SK-N-SH (cell line): ENCODE data around the gene C1orf226. TPM values are rescaled to one million over a fixed set of nuclear protein-coding genes. Genes with fewer than 3 reads are reported as not detected.
A peak's percentile ranks its signal among the peaks of the same experiment; 100 is the strongest.

Source experiments
- CTCF ChIA-PET: fragments of 300-600, 350-600 bp; formaldehyde crosslinking; extraction: SDS; loops from one replicate; lab custom pipeline; 2021; lab: Yijun Ruan, JAX
- POLR2A ChIA-PET: fragments of 350-600 bp; sonication (Branson Sonifier 250); formaldehyde crosslinking; extraction: SDS; loops from one replicate; lab custom pipeline; 2020; ENCODE audit warnings: antibody characterized with exemption, inconsistent platforms; lab: Yijun Ruan, JAX
- DNase-seq: peaks from one replicate; pipeline ENCODE4 v3.0.0; 2012
- H2AFZ ChIP-seq: fragments of 200-600 bp; sonication (generic); 2 replicates; pipeline ENCODE4 v1.8.1; 2016; ENCODE audit warnings: antibody characterized with exemption, mild to moderate bottlenecking, low read depth
- H3F3A ChIP-seq: fragments of 200-600 bp; sonication (generic); replicated peaks from 2 replicates; pipeline ENCODE3; 2016; ENCODE audit warnings: antibody characterized with exemption, mild to moderate bottlenecking; ENCODE audit not compliant: insufficient read depth
- H3K27ac ChIP-seq, 2 experiments: fragments of 200-500 bp in 1 of 2; fragments of 200-600 bp in 1 of 2; sonication (Bioruptor generic) in 1 of 2; sonication (generic), shearing (Covaris generic) in 1 of 2; 2 replicates each; pipeline versions ENCODE4 v1.5.1 to v1.6.1; 2014 to 2016; ENCODE audit warnings: low read depth in 2 of 2, inconsistent platforms in 1 of 2, low read length in 1 of 2, mild to moderate bottlenecking in 1 of 2, mixed read lengths in 1 of 2
- H3K27me3 ChIP-seq: fragments of 200-600 bp; sonication (generic), shearing (Covaris generic); 2 replicates; pipeline ENCODE4 v1.6.1; 2016; ENCODE audit warnings: mixed run types; ENCODE audit not compliant: insufficient read depth
- H3K36me3 ChIP-seq, 2 experiments: fragments of 200-500 bp in 1 of 2; fragments of 200-600 bp in 1 of 2; sonication (Bioruptor generic) in 1 of 2; sonication (generic) in 1 of 2; replicated peaks in 1 of 2; 2 replicates each; pipeline versions ENCODE3 to v1.5.1; 2014 to 2016; ENCODE audit warnings: low read length in 1 of 2, mild to moderate bottlenecking in 1 of 2; ENCODE audit not compliant: insufficient read depth in 2 of 2, control insufficient read depth in 1 of 2
- H3K4me1 ChIP-seq, 2 experiments: fragments of 200-500 bp in 1 of 2; fragments of 200-600 bp in 1 of 2; sonication (Bioruptor generic) in 1 of 2; sonication (generic), shearing (Covaris generic) in 1 of 2; 2 replicates each; pipeline versions ENCODE4 v1.5.1 to v1.6.1; 2014 to 2016; ENCODE audit warnings: low read depth in 1 of 2, low read length in 1 of 2, mixed run types in 1 of 2; ENCODE audit not compliant: insufficient read depth in 2 of 2, control insufficient read depth in 1 of 2
- H3K4me2 ChIP-seq: fragments of 200-600 bp; sonication (generic), shearing (Covaris generic); 2 replicates; pipeline ENCODE4 v1.6.1; 2017; ENCODE audit warnings: mixed run types
- H3K4me3 ChIP-seq, 2 experiments: fragments of 200-500 bp in 1 of 2; fragments of 200-600 bp in 1 of 2; sonication (Bioruptor generic) in 1 of 2; sonication (generic), shearing (Covaris generic) in 1 of 2; 2 replicates each; pipeline versions ENCODE4 v1.5.1 to v1.8.1; 2014 to 2016; ENCODE audit warnings: low read depth in 2 of 2, inconsistent platforms in 1 of 2, low read length in 1 of 2, mild to moderate bottlenecking in 1 of 2, mixed read lengths in 1 of 2, moderate library complexity in 1 of 2
- H3K79me2 ChIP-seq: fragments of 200-600 bp; sonication (generic); 2 replicates; pipeline ENCODE4 v1.8.1; 2017; ENCODE audit warnings: mild to moderate bottlenecking; ENCODE audit not compliant: insufficient read depth
- H3K9ac ChIP-seq: fragments of 200-600 bp; sonication (generic); 2 replicates; pipeline ENCODE4 v1.6.1; 2017; ENCODE audit warnings: mixed run types
- H3K9me2 ChIP-seq: fragments of 200-600 bp; sonication (generic); 2 replicates; pipeline ENCODE4 v1.6.1; 2017; ENCODE audit warnings: mixed run types
- H3K9me3 ChIP-seq: fragments of 200-600 bp; sonication (generic); 2 replicates; pipeline ENCODE4 v1.6.1; 2017; ENCODE audit warnings: mixed run types, mild to moderate bottlenecking, moderate library complexity
- H4K20me1 ChIP-seq: fragments of 200-600 bp; sonication (generic); 2 replicates; pipeline ENCODE4 v1.6.1; 2017; ENCODE audit warnings: mild to moderate bottlenecking, mixed run types; ENCODE audit not compliant: insufficient read depth
- CHD2 ChIP-seq: fragments of 150-350 bp; IDR thresholded peaks from 2 replicates; pipeline ENCODE4 v1.6.1; 2018; ENCODE audit warnings: low read length; ENCODE audit not compliant: partially characterized antibody
- EZH2phosphoT487 ChIP-seq: fragments of 200-600 bp; sonication (generic); IDR thresholded peaks from 2 replicates; pipeline ENCODE4 v1.6.1; 2017; ENCODE audit warnings: low read depth, mixed run types, mild to moderate bottlenecking, antibody characterized with exemption, moderate library complexity, borderline replicate concordance
- FOSL2 ChIP-seq: IDR thresholded peaks from 2 replicates; pipeline ENCODE4 v1.4.0; 2012; ENCODE audit warnings: low read depth, mild to moderate bottlenecking, moderate library complexity, borderline replicate concordance
- FOXJ3 ChIP-seq: sonication (generic); formaldehyde crosslinking; IDR thresholded peaks from 2 replicates; pipeline ENCODE4 v1.5.1; 2020; ENCODE audit warnings: mild to moderate bottlenecking, missing genetic modification reagents
- GABPA ChIP-seq: IDR thresholded peaks from 2 replicates; pipeline ENCODE4 v1.4.0; 2012; ENCODE audit warnings: low read depth, mild to moderate bottlenecking
- JUND ChIP-seq: IDR thresholded peaks from 2 replicates; pipeline ENCODE4 v1.4.0; 2012
- MEF2A ChIP-seq: IDR thresholded peaks from 2 replicates; pipeline ENCODE4 v1.4.0; 2012; ENCODE audit warnings: low read depth, borderline replicate concordance
- NRF1 ChIP-seq: IDR thresholded peaks from 2 replicates; pipeline ENCODE4 v1.6.1; 2012; ENCODE audit warnings: low read depth, mild to moderate bottlenecking, low read length
- RCOR1 ChIP-seq: fragments of 150-350 bp; IDR thresholded peaks from 2 replicates; pipeline ENCODE4 v1.6.1; 2017; ENCODE audit warnings: antibody characterized with exemption, low read length
- RFX5 ChIP-seq: IDR thresholded peaks from 2 replicates; pipeline ENCODE4 v1.6.1; 2012; ENCODE audit warnings: mild to moderate bottlenecking, improper control_type of control experiment, low read length
- SIN3A ChIP-seq: IDR thresholded peaks from 2 replicates; pipeline ENCODE4 v1.6.1; 2012; ENCODE audit warnings: low read depth, mild to moderate bottlenecking, low read length, moderate library complexity, borderline replicate concordance
- TAF1 ChIP-seq: IDR thresholded peaks from 2 replicates; pipeline ENCODE4 v1.6.1; 2012; ENCODE audit warnings: low read depth, mild to moderate bottlenecking, low read length, moderate library complexity, borderline replicate concordance
- WGBS: methylation state at CpG from one replicate; pipeline ENCODE4 v1.1.6; 2017; ENCODE audit warnings: low lambda C conversion rate; 5-methylcytosine and 5-hydroxymethylcytosine counted together
- polyA plus RNA-seq, 3 experiments: library from polyadenylated mRNA; depleted of rRNA; stranded (reverse); fragments of >200 nt; gene quantifications; 2 replicates each; pipeline ENCODE4 v1.2.3, GENCODE V29; 2012
- TF ChIP-seq, protein P1 (sequence below): fragments of 150-350 bp; IDR thresholded peaks from 2 replicates; pipeline ENCODE4 v1.6.1; 2016; ENCODE audit warnings: mild to moderate bottlenecking, low read depth, low read length

C1orf226 gene
- polyA plus RNA-seq, 1 of the 3 experiments (the other 2 are of a cell fraction), result 0.03 TPM

DNA sequence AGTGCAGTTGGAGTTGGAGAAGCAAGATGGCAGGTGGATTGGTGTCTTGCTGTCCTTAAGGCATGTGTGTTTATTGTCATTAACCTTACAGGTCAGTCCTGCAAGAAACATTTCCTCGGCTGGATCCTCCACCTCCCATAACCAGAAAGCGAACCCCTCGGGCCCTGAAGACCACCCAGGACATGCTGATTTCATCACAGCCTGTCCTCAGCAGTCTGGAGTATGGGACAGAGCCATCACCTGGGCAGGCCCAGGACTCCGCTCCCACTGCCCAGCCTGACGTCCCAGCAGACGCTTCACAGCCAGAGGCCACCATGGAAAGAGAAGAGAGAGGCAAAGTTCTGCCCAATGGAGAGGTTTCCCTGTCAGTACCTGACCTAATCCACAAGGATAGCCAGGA, 1.6 kb downstream of the C1orf226 start:
- no peaks in the 10 kb centered on the region for H3K36me3 ChIP-seq
- no peak overlapping the region for H2AFZ ChIP-seq
- TF ChIP-seq EZH2phosphoT487, result no peak
- DNase-seq, result no peak
- H3K9me2 ChIP-seq, result no peaks in the 10 kb centered on the region
- no peaks in the 10 kb centered on the region for H3K9me3 ChIP-seq
- no peak overlapping the region for H3K27ac ChIP-seq
- ChIA-PET CTCF (interaction anchor here (0.7 to 3.0 kb wide), 4 partner anchors 9 to 327 kb away, joined by 3 to 23 read pairs (median 8); no protein-coding TSS in a partner anchor), POLR2A (no interaction called here)
- no peaks in the 10 kb centered on the region for H3F3A ChIP-seq
- no peak overlapping the region for H3K4me2 ChIP-seq
- no peak overlapping the region for H3K9ac ChIP-seq
- H3K4me1 ChIP-seq, result no peaks in the 10 kb centered on the region; a peak in 1 of 4 replicates
- WGBS, result no CpG with 5 or more reads among the region's 6 CpGs
- no peak overlapping the region for H3K4me3 ChIP-seq
- peaks cover 5% of the 10 kb centered on the region; the same call in 1 of the 2 replicates for H3K27me3 ChIP-seq
- H4K20me1 ChIP-seq, result no peaks in the 10 kb centered on the region
- H3K79me2 ChIP-seq, result no peaks in the 10 kb centered on the region

DNA sequence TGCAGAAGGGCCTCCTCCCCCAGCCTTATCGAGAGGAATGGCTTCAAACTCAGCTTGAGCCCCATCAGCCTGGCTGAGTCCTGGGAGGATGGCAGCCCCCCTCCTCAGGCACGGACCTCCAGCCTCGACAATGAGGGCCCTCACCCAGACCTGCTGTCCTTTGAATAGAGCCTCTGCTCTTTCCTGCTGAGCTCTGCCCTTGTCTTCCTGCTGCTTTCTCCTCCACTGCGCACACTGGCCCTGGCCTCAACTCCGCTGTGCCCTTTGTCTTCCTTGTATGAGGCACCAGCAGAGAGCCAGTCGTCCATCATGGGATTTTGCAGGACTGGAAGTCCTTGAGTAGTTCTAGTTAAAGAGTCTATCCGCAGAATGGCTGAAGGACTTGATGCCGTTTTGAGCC, 2.0 kb downstream of the C1orf226 start:
- ChIA-PET CTCF (interaction anchor here (0.5 to 2.3 kb wide), 4 partner anchors 8 to 327 kb away, joined by 3 to 12 read pairs (median 4); no protein-coding TSS in a partner anchor), POLR2A (no interaction called here)
- Histone ChIP-seq H2AFZ (no peak overlapping the region), H3K9me3 (no peaks in the 10 kb centered on the region), H3K79me2 (no peaks in the 10 kb centered on the region), H3K4me1 (no peaks in the 10 kb centered on the region; a peak in 1 of 4 replicates), H4K20me1 (no peaks in the 10 kb centered on the region), H3K4me3 (no peak overlapping the region), H3K4me2 (no peak overlapping the region), H3F3A (no peaks in the 10 kb centered on the region), H3K9me2 (no peaks in the 10 kb centered on the region), H3K36me3 (no peaks in the 10 kb centered on the region), H3K9ac (no peak overlapping the region), H3K27me3 (peaks cover 5% of the 10 kb centered on the region; the same call in 1 of the 2 replicates), H3K27ac (no peak overlapping the region)
- WGBS, result 78% methylated on average over 7 of the region's 8 CpGs
- peak; percentile 8 for DNase-seq
- TF ChIP-seq, protein P1, sequence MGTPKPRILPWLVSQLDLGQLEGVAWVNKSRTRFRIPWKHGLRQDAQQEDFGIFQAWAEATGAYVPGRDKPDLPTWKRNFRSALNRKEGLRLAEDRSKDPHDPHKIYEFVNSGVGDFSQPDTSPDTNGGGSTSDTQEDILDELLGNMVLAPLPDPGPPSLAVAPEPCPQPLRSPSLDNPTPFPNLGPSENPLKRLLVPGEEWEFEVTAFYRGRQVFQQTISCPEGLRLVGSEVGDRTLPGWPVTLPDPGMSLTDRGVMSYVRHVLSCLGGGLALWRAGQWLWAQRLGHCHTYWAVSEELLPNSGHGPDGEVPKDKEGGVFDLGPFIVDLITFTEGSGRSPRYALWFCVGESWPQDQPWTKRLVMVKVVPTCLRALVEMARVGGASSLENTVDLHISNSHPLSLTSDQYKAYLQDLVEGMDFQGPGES, result no peak
- TF ChIP-seq CHD2 (no peak), GABPA (no peak), MEF2A (no peak), JUND (no peak), SIN3A (no peak), FOXJ3 (no peak), NRF1 (no peak), RFX5 (no peak), RCOR1 (no peak), FOSL2 (no peak), TAF1 (no peak)
